ENCODE results near the gene LRRC15. TPM values are rescaled to one million over a fixed set of nuclear protein-coding genes. Genes with fewer than 3 reads are reported as not detected.

Gene LRRC15
- total RNA-seq, 1 donor, result 3.6 TPM

DNA sequence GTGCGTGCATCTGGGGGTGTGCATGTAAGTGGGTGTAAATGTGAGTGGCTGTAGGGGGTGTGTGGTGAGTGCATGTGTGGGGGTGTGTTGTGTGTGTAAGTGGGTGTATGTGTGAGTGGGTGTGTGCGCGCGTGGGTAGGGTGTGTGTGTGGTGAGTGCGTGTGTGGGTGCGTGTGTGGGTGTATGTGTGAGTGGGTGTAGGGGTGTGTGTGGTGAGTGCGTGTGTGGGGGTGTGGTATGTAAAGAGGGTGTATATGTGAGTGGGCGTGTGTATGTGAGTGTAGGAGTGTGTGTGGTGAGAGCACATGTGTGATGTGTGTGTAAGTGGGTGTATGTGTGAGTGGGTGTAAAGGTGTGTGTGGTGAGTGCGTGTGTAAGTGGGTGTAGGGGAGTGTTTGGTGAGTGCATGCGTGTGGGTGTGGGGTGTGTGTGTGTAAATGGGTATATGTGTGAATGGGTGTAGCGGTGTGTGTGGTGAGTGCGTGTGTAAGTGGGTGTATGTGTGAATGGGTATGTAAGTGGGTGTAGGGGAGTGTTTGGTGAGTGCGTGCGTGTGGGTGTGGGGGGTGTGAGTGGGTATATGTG is 17.5 kb downstream of the LRRC15 start:
- no peaks in the 10 kb centered on the region for H3K27me3 ChIP-seq (ENCODE audit: insufficient read depth, low read length)
- no peaks in the 10 kb centered on the region for H3K36me3 ChIP-seq (ENCODE audit: insufficient read depth, low read length)
- H3K4me3 ChIP-seq (ENCODE audit: insufficient read depth, low read length), result no peak overlapping the region
- no peak overlapping the region for H2AFZ ChIP-seq (ENCODE audit: low read length)
- H3K27ac ChIP-seq (ENCODE audit: low read depth, low read length), result no peak overlapping the region
- no peak overlapping the region for H3K4me2 ChIP-seq (ENCODE audit: insufficient read depth, low read length)
- H4K20me1 ChIP-seq (ENCODE audit: insufficient read depth, low read length), result no peaks in the 10 kb centered on the region
- H3K79me2 ChIP-seq (ENCODE audit: insufficient read depth, low read length), result no peaks in the 10 kb centered on the region
- no peak for DNase-seq (ENCODE audit: insufficient read length, low spot score, missing footprints)
- no peak for TF ChIP-seq CTCF (IDR thresholded peaks at IDR 0.05; ENCODE audit: extremely low read depth, low read depth, low read length)
- no peaks in the 10 kb centered on the region for H3K4me1 ChIP-seq (ENCODE audit: insufficient read depth, low read length)
- H3K9me3 ChIP-seq (ENCODE audit: low read depth, low read length), result no peaks in the 10 kb centered on the region

GRCh38 chr3:194351080-194351672 is 18.4 kb downstream of the LRRC15 start, which contains the start of gene CPN2:
CPN2 (minus strand) TSS chr3:194351328; CDS start chr3:194342702, 8,626 bp downstream.
- no peaks in the 10 kb centered on the region for H3K36me3 ChIP-seq (ENCODE audit: insufficient read depth, low read length)
- no peaks in the 10 kb centered on the region for H4K20me1 ChIP-seq (ENCODE audit: insufficient read depth, low read length)
- peak within 1 kb of the TSS; percentile 40 for H3K27ac ChIP-seq (ENCODE audit: low read depth, low read length)
- DNase-seq (ENCODE audit: insufficient read length, low spot score, missing footprints), result no peak
- no peaks in the 10 kb centered on the region for H3K9me3 ChIP-seq (ENCODE audit: low read depth, low read length)
- H2AFZ ChIP-seq (ENCODE audit: low read length), result no peak within 1 kb of the TSS
- no peaks in the 10 kb centered on the region for H3K27me3 ChIP-seq (ENCODE audit: insufficient read depth, low read length)
- no peak for TF ChIP-seq CTCF (IDR thresholded peaks at IDR 0.05; ENCODE audit: extremely low read depth, low read depth, low read length)
- H3K4me3 ChIP-seq (ENCODE audit: insufficient read depth, low read length), result no peak within 1 kb of the TSS
- H3K4me2 ChIP-seq (ENCODE audit: insufficient read depth, low read length), result peak within 1 kb of the TSS; percentile 9
- peaks cover 3% of the 10 kb centered on the region for H3K4me1 ChIP-seq (ENCODE audit: insufficient read depth, low read length)
- no peaks in the 10 kb centered on the region for H3K79me2 ChIP-seq (ENCODE audit: insufficient read depth, low read length)

DNA sequence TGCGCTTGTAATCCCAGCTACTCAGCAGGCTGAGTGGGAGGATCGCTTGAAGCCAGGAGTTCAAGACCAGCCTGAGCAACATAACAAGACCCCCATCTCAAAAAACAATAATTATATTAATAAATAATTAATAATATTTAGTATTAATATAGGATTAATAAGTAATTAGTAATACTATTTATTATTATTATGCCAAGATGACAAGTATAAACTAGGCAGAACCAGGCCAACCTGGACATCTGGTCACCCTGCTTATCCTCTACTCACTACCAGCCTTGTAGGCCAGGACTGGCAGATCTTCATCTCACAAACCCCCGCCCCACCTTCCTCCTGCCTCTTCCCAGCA is 18.8 kb downstream of the LRRC15 start:
- Histone ChIP-seq H4K20me1 (ENCODE audit: insufficient read depth, low read length) (no peaks in the 10 kb centered on the region), H3K4me1 (ENCODE audit: insufficient read depth, low read length) (peaks cover 3% of the 10 kb centered on the region), H3K4me3 (ENCODE audit: insufficient read depth, low read length) (no peak overlapping the region), H3K4me2 (ENCODE audit: insufficient read depth, low read length) (peak overlapping the region; percentile 9), H3K79me2 (ENCODE audit: insufficient read depth, low read length) (no peaks in the 10 kb centered on the region), H3K27me3 (ENCODE audit: insufficient read depth, low read length) (no peaks in the 10 kb centered on the region), H3K27ac (ENCODE audit: low read depth, low read length) (peak overlapping the region; percentile 40), H3K9me3 (ENCODE audit: low read depth, low read length) (no peaks in the 10 kb centered on the region), H3K36me3 (ENCODE audit: insufficient read depth, low read length) (no peaks in the 10 kb centered on the region), H2AFZ (ENCODE audit: low read length) (no peak overlapping the region)
- DNase-seq (ENCODE audit: insufficient read length, low spot score, missing footprints), result peak; percentile 31
- TF ChIP-seq CTCF (IDR thresholded peaks at IDR 0.05; ENCODE audit: extremely low read depth, low read depth, low read length), result no peak

DNA sequence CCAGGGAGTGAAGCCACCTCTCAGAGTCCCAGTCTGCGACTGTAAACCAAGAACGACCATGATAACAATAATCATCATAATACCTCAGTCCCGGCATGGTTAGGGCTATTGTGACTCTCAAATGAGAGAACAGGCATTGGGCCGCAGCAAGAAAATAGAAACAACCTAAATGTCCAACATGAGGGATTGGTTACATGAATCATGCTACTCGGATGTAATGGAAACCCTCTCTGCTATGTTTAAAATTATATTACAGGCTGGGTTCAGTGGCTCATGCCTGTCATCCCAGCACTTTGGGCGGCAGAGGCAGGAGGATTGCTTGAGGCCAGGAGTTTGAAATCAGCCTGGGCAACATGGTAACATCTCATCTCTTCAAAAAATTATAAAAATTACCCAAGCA is 21.2 kb downstream of the LRRC15 start:
- Histone ChIP-seq H3K9me3 (ENCODE audit: low read depth, low read length) (no peaks in the 10 kb centered on the region), H2AFZ (ENCODE audit: low read length) (no peak overlapping the region), H3K4me3 (ENCODE audit: insufficient read depth, low read length) (no peak overlapping the region), H3K79me2 (ENCODE audit: insufficient read depth, low read length) (no peaks in the 10 kb centered on the region), H3K4me2 (ENCODE audit: insufficient read depth, low read length) (no peak overlapping the region), H3K36me3 (ENCODE audit: insufficient read depth, low read length) (no peaks in the 10 kb centered on the region), H4K20me1 (ENCODE audit: insufficient read depth, low read length) (no peaks in the 10 kb centered on the region), H3K27me3 (ENCODE audit: insufficient read depth, low read length) (peaks cover 3% of the 10 kb centered on the region), H3K27ac (ENCODE audit: low read depth, low read length) (no peak overlapping the region), H3K4me1 (ENCODE audit: insufficient read depth, low read length) (peaks cover 3% of the 10 kb centered on the region)
- TF ChIP-seq CTCF (IDR thresholded peaks at IDR 0.05; ENCODE audit: extremely low read depth, low read depth, low read length), result no peak
- DNase-seq (ENCODE audit: insufficient read length, low spot score, missing footprints), result peak; percentile 69
